Kidney epithelial cell (primary cell): ENCODE results near the gene TNFAIP8L3. TPM values are rescaled to one million over a fixed set of nuclear protein-coding genes. Genes with fewer than 3 reads are reported as not detected.

Source experiments
- DNase-seq: peaks from one replicate; pipeline ENCODE4 v3.0.0-alpha.2; 2010; ENCODE audit warnings: low read depth
- H3K27me3 ChIP-seq: 2 replicates; pipeline ENCODE4 v1.6.0; 2011; ENCODE audit warnings: low read length; ENCODE audit not compliant: control insufficient read depth, insufficient read depth
- H3K36me3 ChIP-seq: 2 replicates; pipeline ENCODE4 v1.5.1; 2011; ENCODE audit warnings: low read length; ENCODE audit not compliant: control insufficient read depth, insufficient read depth
- H3K4me3 ChIP-seq: 2 replicates; pipeline ENCODE4 v1.5.1; 2011; ENCODE audit warnings: low read depth, mild to moderate bottlenecking, control low read depth, low read length
- CTCF ChIP-seq: IDR thresholded peaks from 2 replicates; pipeline ENCODE4 v1.5.1; 2011; ENCODE audit warnings: mild to moderate bottlenecking, moderate library complexity, low read length, control low read depth, inconsistent platforms; ENCODE audit not compliant: insufficient read depth, poor library complexity, severe bottlenecking
- total RNA-seq: library from RNA; depleted of rRNA; stranded (reverse); fragments of >200 nt; gene quantifications from 2 replicates; pipeline ENCODE4 v1.2.3, GENCODE V29; 2015

The TNFAIP8L3 gene
- total RNA-seq, 1 donor from 2014 or later: 0.92 TPM

GRCh38 chr15:51121118-51121517, 26.4 kb upstream of the TNFAIP8L3 start:
- no peak overlapping the region for H3K4me3 ChIP-seq
- H3K36me3 ChIP-seq: no peaks in the 10 kb centered on the region
- H3K27me3 ChIP-seq: no peaks in the 10 kb centered on the region
- TF ChIP-seq CTCF: no peak
- DNase-seq: peak; percentile 93

GRCh38 chr15:51119120-51119519, 24.4 kb upstream of the TNFAIP8L3 start:
- Histone ChIP-seq H3K36me3 (no peaks in the 10 kb centered on the region), H3K27me3 (no peaks in the 10 kb centered on the region), H3K4me3 (no peak overlapping the region)
- no peak for TF ChIP-seq CTCF
- DNase-seq: no peak

- TF ChIP-seq CTCF: no peak
- H3K36me3 ChIP-seq: no peaks in the 10 kb centered on the region
- peak; percentile 12 for DNase-seq
Observed at GRCh38 chr15:51117270-51117669, 22.6 kb upstream of the TNFAIP8L3 start.

GRCh38 chr15:51114437-51115119, 19.9 kb upstream of the TNFAIP8L3 start:
- H3K36me3 ChIP-seq: no peaks in the 10 kb centered on the region
- TF ChIP-seq CTCF: no peak
- DNase-seq: no peak
- H3K27me3 ChIP-seq: no peaks in the 10 kb centered on the region
- H3K4me3 ChIP-seq: no peak overlapping the region

More at GRCh38 chr15:51117270-51117669, 22.6 kb upstream of the TNFAIP8L3 start:
- H3K27me3 ChIP-seq: no peaks in the 10 kb centered on the region
- no peak overlapping the region for H3K4me3 ChIP-seq

GRCh38 chr15:51112078-51112477, 17.4 kb upstream of the TNFAIP8L3 start:
- H3K4me3 ChIP-seq: no peak overlapping the region
- TF ChIP-seq CTCF: no peak
- no peak for DNase-seq
- no peaks in the 10 kb centered on the region for H3K36me3 ChIP-seq
- H3K27me3 ChIP-seq: no peaks in the 10 kb centered on the region

- no peak for DNase-seq
- Histone ChIP-seq H3K27me3 (no peaks in the 10 kb centered on the region), H3K36me3 (no peaks in the 10 kb centered on the region), H3K4me3 (no peak overlapping the region)
- TF ChIP-seq CTCF: no peak
Observed at GRCh38 chr15:51111061-51111460, 16.4 kb upstream of the TNFAIP8L3 start.
